Measurements from ENCODE around the gene LCLAT1. TPM values are rescaled to one million over a fixed set of nuclear protein-coding genes. Genes with fewer than 3 reads are reported as not detected.
"Not testable (repeated sequence)": the region's sequence is repeated elsewhere in the genome, so short reads cannot be mapped to it uniquely, and the experiment has no call there.

Gene LCLAT1
- total RNA-seq, 4 donors from 2014 or later: 11.9 to 13.5 (median 12.6) TPM

GRCh38 chr2:30509716-30510115 lies 62.7 kb downstream of the LCLAT1 start:
- H3K4me3 ChIP-seq: no peak overlapping the region
- TF ChIP-seq CTCF (IDR thresholded peaks at IDR 0.05) (no peak), POLR2A (IDR thresholded peaks at IDR 0.05) (no peak)
- H3K27ac ChIP-seq: no peak overlapping the region
- H3K9me3 ChIP-seq: peaks cover 0 to 4% (median 0%) of the 10 kb centered on the region in 3 donors
- intact Hi-C loops (cut with DNase I): no loop called here
- H3K36me3 ChIP-seq: no peaks in the 10 kb centered on the region
- 90 to 94% methylated on average over 3 to 5 of the region's 5 CpGs for WGBS, 2 donors
- no peak for DNase-seq
- H3K4me1 ChIP-seq: peaks cover 0 to 30% (median 4%) of the 10 kb centered on the region in 3 donors
- H3K27me3 ChIP-seq: no peaks in the 10 kb centered on the region

GRCh38 chr2:30510409-30510808 lies 63.4 kb downstream of the LCLAT1 start:
- no peaks in the 10 kb centered on the region for H3K36me3 ChIP-seq
- TF ChIP-seq POLR2A (IDR thresholded peaks at IDR 0.05) (no peak), CTCF (IDR thresholded peaks at IDR 0.05) (no peak)
- H3K27me3 ChIP-seq: no peaks in the 10 kb centered on the region
- peaks cover 0 to 4% (median 0%) of the 10 kb centered on the region in 3 donors for H3K9me3 ChIP-seq
- H3K27ac ChIP-seq: peak overlapping the region in 1 of 4 donors; percentile 42
- intact Hi-C loops (cut with DNase I): no loop called here
- 83 to 87% methylated on average over 4 of the region's 4 CpGs for WGBS, 2 donors
- DNase-seq: no peak
- H3K4me1 ChIP-seq: peaks cover 0 to 34% (median 4%) of the 10 kb centered on the region in 3 donors
- no peak overlapping the region for H3K4me3 ChIP-seq

- peak overlapping the region in 2 of 4 donors; percentile 42 to 53 for H3K27ac ChIP-seq
- TF ChIP-seq CTCF (IDR thresholded peaks at IDR 0.05) (no peak), POLR2A (IDR thresholded peaks at IDR 0.05) (no peak)
- 46 to 60% methylated on average over 8 of the region's 8 CpGs for WGBS, 2 donors
- no peaks in the 10 kb centered on the region for H3K27me3 ChIP-seq
- peaks cover 0 to 4% (median 0%) of the 10 kb centered on the region in 3 donors for H3K9me3 ChIP-seq
- DNase-seq: no peak
- intact Hi-C loops (cut with DNase I): no loop called here
- H3K4me3 ChIP-seq: no peak overlapping the region
- no peaks in the 10 kb centered on the region for H3K36me3 ChIP-seq
- peaks cover 0 to 34% (median 4%) of the 10 kb centered on the region in 3 donors for H3K4me1 ChIP-seq
These were observed 64.4 kb downstream of the LCLAT1 start for GRCh38 chr2:30511122-30512083.

GRCh38 chr2:30512243-30512886 lies 65.3 kb downstream of the LCLAT1 start:
- WGBS, 2 donors: 64 to 76% methylated on average over 3 of the region's 3 CpGs
- Histone ChIP-seq H3K4me3 (no peak overlapping the region), H3K4me1 (peaks cover 0 to 34% (median 4%) of the 10 kb centered on the region in 3 donors), H3K9me3 (peaks cover 0 to 4% (median 0%) of the 10 kb centered on the region in 3 donors), H3K27me3 (no peaks in the 10 kb centered on the region), H3K27ac (no peak overlapping the region), H3K36me3 (no peaks in the 10 kb centered on the region)
- TF ChIP-seq CTCF (IDR thresholded peaks at IDR 0.05) (no peak), POLR2A (IDR thresholded peaks at IDR 0.05) (no peak)
- DNase-seq: no peak
- intact Hi-C loops (cut with DNase I): no loop called here

- 74 to 80% methylated on average over 5 of the region's 5 CpGs for WGBS, 2 donors
These were observed 66.6 kb downstream of the LCLAT1 start for GRCh38 chr2:30513649-30514048.

More at GRCh38 chr2:30513649-30514048, 66.6 kb downstream of the LCLAT1 start:
- H3K4me3 ChIP-seq; H3K27ac ChIP-seq; DNase-seq; H3K27me3 ChIP-seq; H3K36me3 ChIP-seq; intact Hi-C loops (cut with DNase I); H3K9me3 ChIP-seq: not testable (repeated sequence)
- peaks cover 0 to 34% (median 4%) of the 10 kb centered on the region in 3 donors for H3K4me1 ChIP-seq

All from esophagus squamous epithelium (tissue), 5 donors.